Mesendoderm (in vitro differentiated cells): ENCODE results near the gene MBLAC1.

Source experiments
- DNase-seq: peaks from one replicate; pipeline ENCODE4 v3.0.0; 2013
- H2AK5ac ChIP-seq: 2 replicates; pipeline ENCODE4 v1.6.1; 2013; ENCODE audit warnings: low read length, inconsistent platforms
- H2BK120ac ChIP-seq: 2 replicates; pipeline ENCODE4 v1.6.1; 2013; ENCODE audit warnings: low read depth, mild to moderate bottlenecking, low read length, moderate library complexity, mixed read lengths
- H2BK15ac ChIP-seq: replicated peaks from 2 replicates; pipeline ENCODE4 v1.6.1; 2013; ENCODE audit warnings: low read depth, mild to moderate bottlenecking, moderate library complexity
- H2BK5ac ChIP-seq: 2 replicates; pipeline ENCODE4 v1.6.1; 2013; ENCODE audit warnings: low read length, inconsistent platforms
- H3K18ac ChIP-seq: 2 replicates; pipeline ENCODE4 v1.6.1; 2013; ENCODE audit warnings: mild to moderate bottlenecking, low read length, mixed read lengths
- H3K23ac ChIP-seq: one replicate; pipeline ENCODE4 v1.6.1; 2013; ENCODE audit warnings: low read length
- H3K27ac ChIP-seq: 2 replicates; pipeline ENCODE4 v1.5.1; 2013; ENCODE audit warnings: low read depth, mild to moderate bottlenecking, inconsistent platforms, low read length, moderate library complexity
- H3K27me3 ChIP-seq: 2 replicates; pipeline ENCODE4 v1.6.1; 2013; ENCODE audit warnings: low read length, control low read depth, mild to moderate bottlenecking, inconsistent platforms; ENCODE audit not compliant: insufficient read depth, poor library complexity
- H3K36me3 ChIP-seq: 2 replicates; pipeline ENCODE4 v1.6.1; 2013; ENCODE audit warnings: low read length, inconsistent platforms; ENCODE audit not compliant: control insufficient read depth, insufficient read depth
- H3K4ac ChIP-seq: one replicate; pipeline ENCODE4 v1.6.1; 2013; ENCODE audit warnings: low read depth, mild to moderate bottlenecking, low read length, moderate library complexity
- H3K4me1 ChIP-seq: 2 replicates; pipeline ENCODE4 v1.6.1; 2013; ENCODE audit warnings: low read depth, low read length, inconsistent platforms; ENCODE audit not compliant: control insufficient read depth
- H3K4me2 ChIP-seq: 2 replicates; pipeline ENCODE4 v1.6.1; 2013; ENCODE audit warnings: low read length
- H3K4me3 ChIP-seq: 2 replicates; pipeline ENCODE4 v1.5.1; 2013; ENCODE audit warnings: mild to moderate bottlenecking, low read length
- H3K56ac ChIP-seq: one replicate; pipeline ENCODE4 v1.6.1; 2013; ENCODE audit warnings: low read length
- H3K79me1 ChIP-seq: 2 replicates; pipeline ENCODE4 v1.6.1; 2013; ENCODE audit warnings: low read length, inconsistent platforms
- H3K79me2 ChIP-seq: 2 replicates; pipeline ENCODE4 v1.6.1; 2013; ENCODE audit warnings: mild to moderate bottlenecking, low read length; ENCODE audit not compliant: control insufficient read depth, insufficient read depth
- H3K9ac ChIP-seq: 2 replicates; pipeline ENCODE4 v1.6.1; 2013; ENCODE audit warnings: low read length, inconsistent platforms
- H4K5ac ChIP-seq: one replicate; pipeline ENCODE4 v1.6.1; 2013; ENCODE audit warnings: low read length
- H4K8ac ChIP-seq: one replicate; pipeline ENCODE4 v1.6.1; 2013; ENCODE audit warnings: low read depth, mild to moderate bottlenecking, control low read depth, low read length, moderate library complexity
- WGBS: extraction: QIAGEN DNeasy Blood & Tissue Kit; methylation state at CpG from one replicate; pipeline ENCODE4 v1.1.7; 2013; ENCODE audit warnings: low lambda C conversion rate, missing lambda C conversion rate; ENCODE audit not compliant: insufficient coverage; ENCODE audit errors: extremely low coverage; 5-methylcytosine and 5-hydroxymethylcytosine counted together

MBLAC1 gene

DNA sequence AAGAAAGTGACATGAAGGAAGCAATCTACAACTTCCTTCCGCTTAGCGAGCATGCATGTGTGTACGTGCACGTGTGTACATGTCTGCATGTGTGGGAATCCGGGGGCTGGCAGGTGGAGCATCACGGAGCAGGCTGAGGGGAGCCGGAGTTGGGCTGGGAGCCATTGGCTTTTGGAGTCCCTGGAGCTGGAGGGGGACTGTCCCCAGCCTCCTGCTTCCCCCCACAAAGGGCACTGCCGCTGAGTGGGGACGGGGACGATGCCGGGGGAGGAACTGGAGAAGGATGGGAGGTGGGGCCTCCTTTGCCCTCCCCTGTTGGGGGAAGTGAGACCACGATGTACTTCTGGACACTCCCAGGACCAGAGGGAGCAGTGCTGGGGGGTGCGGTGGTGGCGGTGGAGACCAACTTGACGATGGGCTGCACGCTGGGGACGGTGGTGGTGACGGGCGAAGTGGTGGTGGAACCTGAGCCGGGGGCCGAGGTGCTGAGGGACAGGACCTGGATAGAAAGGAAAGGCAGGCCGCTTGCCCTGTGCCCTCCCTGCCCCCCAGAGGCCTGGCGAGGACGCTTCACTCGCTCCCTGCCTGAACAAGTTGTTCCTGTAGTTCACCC is 19.5 kb upstream of the MBLAC1 start:
- H2AK5ac ChIP-seq: no peak overlapping the region
- no peak overlapping the region for H2BK5ac ChIP-seq
- no peak overlapping the region for H3K4me3 ChIP-seq
- no peak overlapping the region for H3K18ac ChIP-seq
- no peak overlapping the region for H3K4me2 ChIP-seq
- no peaks in the 10 kb centered on the region for H3K27me3 ChIP-seq
- H3K79me2 ChIP-seq: peaks cover 2% of the 10 kb centered on the region
- no peak overlapping the region for H3K4ac ChIP-seq
- no peak overlapping the region for H2BK120ac ChIP-seq
- H3K23ac ChIP-seq: no peak overlapping the region
- DNase-seq: no peak
- WGBS: no CpG with 5 or more reads among the region's 25 CpGs
- no peak overlapping the region for H4K5ac ChIP-seq
- H3K79me1 ChIP-seq: peaks cover 4% of the 10 kb centered on the region
- no peak overlapping the region for H3K9ac ChIP-seq
- H3K4me1 ChIP-seq: no peaks in the 10 kb centered on the region
- no peak overlapping the region for H4K8ac ChIP-seq
- no peak overlapping the region for H3K27ac ChIP-seq
- peaks cover 3% of the 10 kb centered on the region for H3K36me3 ChIP-seq
- no peak overlapping the region for H2BK15ac ChIP-seq
- no peak overlapping the region for H3K56ac ChIP-seq

GRCh38 chr7:100107890-100108289 is 18.9 kb upstream of the MBLAC1 start:
- H3K27me3 ChIP-seq: no peaks in the 10 kb centered on the region
- H3K4me1 ChIP-seq: no peaks in the 10 kb centered on the region
- no CpG with 5 or more reads among the region's 11 CpGs for WGBS
- H3K18ac ChIP-seq: no peak overlapping the region
- peaks cover 3% of the 10 kb centered on the region for H3K36me3 ChIP-seq
- no peak overlapping the region for H2BK5ac ChIP-seq
- H2BK120ac ChIP-seq: no peak overlapping the region
- no peak overlapping the region for H3K4me3 ChIP-seq
- peaks cover 2% of the 10 kb centered on the region for H3K79me1 ChIP-seq
- no peak for DNase-seq
- H4K8ac ChIP-seq: no peak overlapping the region
- no peak overlapping the region for H2BK15ac ChIP-seq
- no peak overlapping the region for H3K23ac ChIP-seq
- H3K9ac ChIP-seq: no peak overlapping the region
- H2AK5ac ChIP-seq: no peak overlapping the region
- no peak overlapping the region for H4K5ac ChIP-seq
- no peak overlapping the region for H3K56ac ChIP-seq
- no peak overlapping the region for H3K27ac ChIP-seq
- no peak overlapping the region for H3K4me2 ChIP-seq
- H3K4ac ChIP-seq: no peak overlapping the region
- H3K79me2 ChIP-seq: no peaks in the 10 kb centered on the region

DNA sequence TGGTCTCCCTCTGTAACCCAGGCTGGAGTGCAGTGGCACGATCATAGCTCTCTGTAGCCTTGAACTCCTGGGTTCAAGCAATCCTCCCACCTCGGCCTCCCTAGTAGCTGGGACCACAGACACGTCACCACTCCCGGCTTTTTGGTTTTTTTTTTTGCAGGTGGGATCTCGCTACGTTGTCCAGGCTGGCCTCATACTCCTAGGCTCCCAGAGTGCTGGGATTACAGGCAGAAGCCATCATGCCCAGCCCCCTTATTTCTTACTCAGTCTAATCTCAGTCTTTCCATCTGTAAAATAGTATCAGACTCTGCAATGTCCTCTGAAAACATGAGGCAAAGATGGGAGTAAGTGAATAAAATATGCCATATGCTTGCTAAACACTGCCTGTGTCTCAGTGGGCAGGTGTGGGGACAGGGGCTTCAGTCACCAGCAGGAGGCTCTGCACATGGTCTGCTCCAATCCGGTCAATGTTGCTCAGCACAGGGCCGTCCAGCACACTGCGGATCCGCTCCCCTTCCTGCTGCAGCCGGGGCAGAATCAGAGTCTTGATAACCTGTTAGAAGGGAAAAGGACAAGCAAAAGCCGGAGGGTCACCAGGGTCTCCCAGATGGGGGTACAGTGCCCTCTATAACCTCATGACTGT is 17.1 kb upstream of the MBLAC1 start:
- DNase-seq: no peak
- no peak overlapping the region for H3K27ac ChIP-seq
- no peaks in the 10 kb centered on the region for H3K27me3 ChIP-seq
- H4K8ac ChIP-seq: no peak overlapping the region
- no peak overlapping the region for H3K9ac ChIP-seq
- WGBS: no CpG with 5 or more reads among the region's 12 CpGs
- no peaks in the 10 kb centered on the region for H3K79me1 ChIP-seq
- H3K79me2 ChIP-seq: no peaks in the 10 kb centered on the region
- no peak overlapping the region for H3K23ac ChIP-seq
- H2BK15ac ChIP-seq: no peak overlapping the region
- H3K36me3 ChIP-seq: peaks cover 3% of the 10 kb centered on the region
- no peak overlapping the region for H2BK120ac ChIP-seq
- H3K56ac ChIP-seq: no peak overlapping the region
- H3K4me1 ChIP-seq: no peaks in the 10 kb centered on the region
- no peak overlapping the region for H4K5ac ChIP-seq
- no peak overlapping the region for H2BK5ac ChIP-seq
- H3K4me3 ChIP-seq: no peak overlapping the region
- H3K18ac ChIP-seq: no peak overlapping the region
- H3K4me2 ChIP-seq: no peak overlapping the region
- H3K4ac ChIP-seq: no peak overlapping the region
- no peak overlapping the region for H2AK5ac ChIP-seq

- Histone ChIP-seq H3K4me3 (no peak overlapping the region), H3K18ac (no peak overlapping the region), H3K4me2 (no peak overlapping the region), H4K5ac (no peak overlapping the region), H2BK5ac (no peak overlapping the region), H3K79me1 (no peaks in the 10 kb centered on the region), H3K27ac (no peak overlapping the region), H3K36me3 (peaks cover 3% of the 10 kb centered on the region), H3K4me1 (no peaks in the 10 kb centered on the region), H3K56ac (no peak overlapping the region), H2BK15ac (no peak overlapping the region), H2AK5ac (no peak overlapping the region), H2BK120ac (no peak overlapping the region), H3K4ac (no peak overlapping the region), H4K8ac (no peak overlapping the region), H3K27me3 (no peaks in the 10 kb centered on the region), H3K79me2 (no peaks in the 10 kb centered on the region), H3K9ac (no peak overlapping the region), H3K23ac (no peak overlapping the region)
- no peak for DNase-seq
- no CpG with 5 or more reads among the region's 7 CpGs for WGBS
Measured at GRCh38 chr7:100111156-100111555, 15.6 kb upstream of the MBLAC1 start.

DNA sequence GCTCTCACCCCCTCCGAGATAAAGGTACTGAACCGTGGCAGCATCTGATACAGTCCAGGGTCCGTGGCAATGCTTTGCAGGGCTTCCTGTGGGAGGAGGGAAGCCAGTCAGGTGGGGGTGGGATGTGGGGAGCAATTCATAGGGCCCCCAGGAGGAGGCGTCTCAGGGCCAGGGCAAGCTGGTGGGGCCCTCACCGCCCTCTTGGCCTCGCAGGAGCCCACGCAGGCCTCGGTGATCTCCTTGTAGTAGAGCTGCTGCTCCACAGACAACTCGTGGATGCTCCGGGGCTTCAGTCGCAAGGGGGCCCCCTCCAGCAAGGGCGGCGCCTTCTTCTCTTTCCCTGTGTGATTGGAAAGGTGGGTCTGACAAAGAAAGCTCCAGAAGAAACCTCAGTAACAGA is 14.9 kb upstream of the MBLAC1 start:
- H3K27ac ChIP-seq: no peak overlapping the region
- no peaks in the 10 kb centered on the region for H3K79me2 ChIP-seq
- peaks cover 1% of the 10 kb centered on the region for H3K36me3 ChIP-seq

DNA sequence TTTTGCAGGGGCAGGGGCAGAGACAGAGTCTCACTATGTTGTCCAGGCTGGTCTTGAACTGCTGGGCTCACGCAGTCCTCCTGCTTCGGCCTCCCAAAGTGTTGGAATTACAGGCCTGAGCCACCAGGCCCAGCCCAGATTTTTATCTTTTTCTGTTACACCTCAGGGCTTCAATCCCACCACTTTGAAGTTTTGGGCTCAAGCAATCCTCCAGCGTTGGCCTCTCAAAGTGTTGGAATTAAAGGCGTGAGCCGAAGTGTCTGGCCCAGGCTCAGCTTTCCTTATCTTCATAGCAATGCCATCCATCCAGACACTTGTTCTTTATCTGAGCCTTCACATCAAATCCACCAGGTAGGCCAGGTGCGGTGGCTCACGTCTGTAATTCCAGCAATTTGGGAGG is 11.7 kb upstream of the MBLAC1 start:
- H3K4me3 ChIP-seq: no peak overlapping the region
- H2BK120ac ChIP-seq: no peak overlapping the region
- H3K56ac ChIP-seq: no peak overlapping the region
- no peaks in the 10 kb centered on the region for H3K36me3 ChIP-seq
- no peak overlapping the region for H3K9ac ChIP-seq
- H2BK5ac ChIP-seq: no peak overlapping the region
- no peaks in the 10 kb centered on the region for H3K4me1 ChIP-seq
- H3K4me2 ChIP-seq: no peak overlapping the region
- H3K27me3 ChIP-seq: no peaks in the 10 kb centered on the region
- peaks cover 3% of the 10 kb centered on the region for H3K79me2 ChIP-seq
- H2AK5ac ChIP-seq: no peak overlapping the region
- H2BK15ac ChIP-seq: no peak overlapping the region
- DNase-seq: no peak
- H4K8ac ChIP-seq: no peak overlapping the region
- WGBS: no CpG with 5 or more reads among the region's 7 CpGs
- no peak overlapping the region for H3K23ac ChIP-seq
- no peak overlapping the region for H4K5ac ChIP-seq
- no peak overlapping the region for H3K27ac ChIP-seq
- no peak overlapping the region for H3K4ac ChIP-seq
- H3K79me1 ChIP-seq: peaks cover 3% of the 10 kb centered on the region
- no peak overlapping the region for H3K18ac ChIP-seq

More for the DNA sequence above, 14.9 kb upstream of the MBLAC1 start:
- no peak overlapping the region for H4K8ac ChIP-seq
- no peak overlapping the region for H2BK15ac ChIP-seq
- H3K18ac ChIP-seq: no peak overlapping the region
- WGBS: no CpG with 5 or more reads among the region's 13 CpGs
- H3K56ac ChIP-seq: no peak overlapping the region
- H2BK5ac ChIP-seq: no peak overlapping the region
- H2AK5ac ChIP-seq: no peak overlapping the region
- no peaks in the 10 kb centered on the region for H3K79me1 ChIP-seq
- H4K5ac ChIP-seq: no peak overlapping the region
- no peak for DNase-seq
- no peak overlapping the region for H3K23ac ChIP-seq
- H2BK120ac ChIP-seq: no peak overlapping the region
- no peak overlapping the region for H3K4me3 ChIP-seq
- no peak overlapping the region for H3K4me2 ChIP-seq
- H3K27me3 ChIP-seq: no peaks in the 10 kb centered on the region
- no peaks in the 10 kb centered on the region for H3K4me1 ChIP-seq
- no peak overlapping the region for H3K4ac ChIP-seq
- H3K9ac ChIP-seq: no peak overlapping the region
